Spleen (tissue), 11 donors: ENCODE data around the gene BNC2. TPM values are rescaled to one million over a fixed set of nuclear protein-coding genes. Genes with fewer than 3 reads are reported as not detected.

ENCODE experiments used
- DNase-seq: peaks from one replicate; pipeline ENCODE4 v3.0.0-alpha.2; 2020
- H3K27ac ChIP-seq, 8 donors: fragments of 200-600 bp; sonication (generic) in 7 of 8; 1 replicate in 4 of 8; 2 replicates in 4 of 8; pipeline versions ENCODE4 v1.5.0 to v1.8.0; 2016 to 2021; ENCODE audit warnings: inconsistent platforms in 4 of 8, mild to moderate bottlenecking in 4 of 8, moderate library complexity in 1 of 8
- H3K27me3 ChIP-seq, 7 donors: fragments of 200-600 bp; sonication (generic) in 6 of 7; replicated peaks in 1 of 7; 1 replicate in 4 of 7; 2 replicates in 3 of 7; pipeline versions ENCODE4 v1.5.0 to v1.8.0; 2016 to 2021; ENCODE audit warnings: inconsistent platforms in 3 of 7, mild to moderate bottlenecking in 1 of 7
- H3K36me3 ChIP-seq, 6 donors: fragments of 200-600 bp; sonication (generic) in 5 of 6; 1 replicate in 4 of 6; 2 replicates in 2 of 6; pipeline versions ENCODE4 v1.5.0 to v1.8.0; 2016 to 2021; ENCODE audit warnings: inconsistent platforms in 2 of 6
- H3K4me1 ChIP-seq, 6 donors: fragments of 200-600 bp; sonication (generic) in 5 of 6; 1 replicate in 3 of 6; 2 replicates in 3 of 6; pipeline versions ENCODE4 v1.5.0 to v1.8.0; 2016 to 2021; ENCODE audit warnings: inconsistent platforms in 3 of 6
- H3K4me3 ChIP-seq, 8 donors: fragments of 200-600 bp; sonication (generic) in 7 of 8; 1 replicate in 4 of 8; 2 replicates in 4 of 8; pipeline versions ENCODE4 v1.5.0 to v1.8.0; 2016 to 2021; ENCODE audit warnings: inconsistent platforms in 4 of 8, mild to moderate bottlenecking in 4 of 8, moderate library complexity in 2 of 8
- H3K9me3 ChIP-seq, 8 donors: fragments of 200-600 bp; sonication (generic) in 7 of 8; 1 replicate in 4 of 8; 2 replicates in 4 of 8; pipeline versions ENCODE4 v1.5.0 to v1.8.0; 2016 to 2021; ENCODE audit warnings: inconsistent platforms in 4 of 8
- POLR2A ChIP-seq, 3 donors: fragments of 450-650 bp; IDR thresholded peaks; one replicate each; pipeline ENCODE4 v1.5.1; 2017; ENCODE audit warnings: antibody characterized with exemption in 3 of 3, mild to moderate bottlenecking in 1 of 3
- POLR2AphosphoS5 ChIP-seq, 3 donors: sonication (generic); formaldehyde crosslinking; IDR thresholded peaks; one replicate each; pipeline ENCODE4 v1.5.1; 2017; ENCODE audit warnings: antibody characterized with exemption in 3 of 3
- WGBS, 5 donors: extraction: QIAGEN DNeasy Blood & Tissue Kit in 3 of 5; methylation state at CpG; one replicate each; pipeline versions ENCODE4 v1.1.5 to v1.1.7; 2013 to 2018; 5-methylcytosine and 5-hydroxymethylcytosine counted together
- intact Hi-C: fragments of 100-400 bp; cut with DNase I; formaldehyde crosslinking; loops from one replicate; pipeline ENCODE4 v1.15.0; 2023; ENCODE audit warnings: low total_unique reads
- polyA plus RNA-seq, 3 donors: library from polyadenylated mRNA; stranded (reverse); fragments of 200-250 nt; gene quantifications; one replicate each; pipeline ENCODE4 v1.2.1, GENCODE V29; 2013
- total RNA-seq, 7 donors: library from RNA; depleted of rRNA in 3 of 7; stranded (reverse); fragments of >200 nt in 3 of 7; fragmentation: NEBNext Ultra II Directional in 4 of 7; extraction: Animal tissue kit (Norgen Biotek cat#: 25700) in 4 of 7; gene quantifications; one replicate each; pipeline versions ENCODE4 v1.1.0 to v1.2.1, GENCODE V29; 2016 to 2021
- TF ChIP-seq, protein P1 (sequence below), 11 experiments: fragments of 200-600 bp in 7 of 11; fragments of 450-650 bp in 4 of 11; sonication (generic) in 4 of 11; IDR thresholded peaks in 8 of 11; conservative IDR thresholded peaks in 3 of 11; 1 replicate in 7 of 11; 2 replicates in 4 of 11; pipeline versions ENCODE4 v1.4.0 to v1.8.0; 2016 to 2021; ENCODE audit warnings: antibody characterized with exemption in 11 of 11, inconsistent platforms in 4 of 11, mild to moderate bottlenecking in 1 of 11
- donor health status: healthy with polysubstance abuse.
- donor health status: DM: no; HTN: no; CAD: no; lungs with moderate emphysema.
- donor health status: DM: no; HTN: no; CAD: no.
- donor health status: Bipolar disorder and iron deficiency.
- donor health status: healthy.
- donor health status: DM: no; HTN: no; CAD: no.
- donor health status: DM: yes; HTN: yes; CAD: no.

BNC2 gene
- total and polyA plus RNA-seq, 10 donors = 0.07 to 4.3 (median 1.3) TPM

DNA sequence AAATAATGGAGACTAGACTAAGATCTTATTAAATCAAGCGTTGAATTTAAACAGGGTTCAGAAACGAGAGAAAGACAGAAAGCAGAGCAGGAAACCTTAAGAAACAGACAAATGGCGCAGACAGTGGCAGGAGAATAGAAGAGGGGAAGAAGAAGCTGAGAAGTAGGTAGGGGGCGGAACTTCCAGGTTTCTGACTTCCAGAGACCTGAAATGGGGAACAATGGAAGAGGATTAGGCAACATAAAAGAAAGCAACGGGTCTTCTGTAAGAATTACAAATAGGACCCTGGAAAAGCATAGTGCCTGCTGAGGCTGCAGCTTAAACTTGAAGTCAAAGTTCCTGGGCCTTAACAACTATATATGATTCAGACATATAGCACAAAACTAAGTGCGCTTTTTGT lies 101.7 kb downstream of the BNC2 start:
- H3K27me3 ChIP-seq = no peaks in the 10 kb centered on the region
- H3K4me3 ChIP-seq = no peak overlapping the region
- DNase-seq = no peak
- H3K4me1 ChIP-seq = no peaks in the 10 kb centered on the region
- 75 to 85% (median 80%) methylated on average over 6 of the region's 6 CpGs for WGBS, 5 donors
- no peaks in the 10 kb centered on the region for H3K9me3 ChIP-seq
- TF ChIP-seq, protein P1, sequence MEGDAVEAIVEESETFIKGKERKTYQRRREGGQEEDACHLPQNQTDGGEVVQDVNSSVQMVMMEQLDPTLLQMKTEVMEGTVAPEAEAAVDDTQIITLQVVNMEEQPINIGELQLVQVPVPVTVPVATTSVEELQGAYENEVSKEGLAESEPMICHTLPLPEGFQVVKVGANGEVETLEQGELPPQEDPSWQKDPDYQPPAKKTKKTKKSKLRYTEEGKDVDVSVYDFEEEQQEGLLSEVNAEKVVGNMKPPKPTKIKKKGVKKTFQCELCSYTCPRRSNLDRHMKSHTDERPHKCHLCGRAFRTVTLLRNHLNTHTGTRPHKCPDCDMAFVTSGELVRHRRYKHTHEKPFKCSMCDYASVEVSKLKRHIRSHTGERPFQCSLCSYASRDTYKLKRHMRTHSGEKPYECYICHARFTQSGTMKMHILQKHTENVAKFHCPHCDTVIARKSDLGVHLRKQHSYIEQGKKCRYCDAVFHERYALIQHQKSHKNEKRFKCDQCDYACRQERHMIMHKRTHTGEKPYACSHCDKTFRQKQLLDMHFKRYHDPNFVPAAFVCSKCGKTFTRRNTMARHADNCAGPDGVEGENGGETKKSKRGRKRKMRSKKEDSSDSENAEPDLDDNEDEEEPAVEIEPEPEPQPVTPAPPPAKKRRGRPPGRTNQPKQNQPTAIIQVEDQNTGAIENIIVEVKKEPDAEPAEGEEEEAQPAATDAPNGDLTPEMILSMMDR (IDR thresholded peaks at IDR 0.05 in 8 of 11, conservative IDR thresholded peaks at IDR 0.05 in 3 of 11) = no peak
- TF ChIP-seq POLR2AphosphoS5 (IDR thresholded peaks at IDR 0.05) (no peak), POLR2A (IDR thresholded peaks at IDR 0.05) (no peak)
- intact Hi-C loops = loop anchor here (10.0 kb wide), 1 partner anchor 46 kb away; no protein-coding TSS in a partner anchor
- H3K27ac ChIP-seq = no peak overlapping the region
- no peaks in the 10 kb centered on the region for H3K36me3 ChIP-seq

- intact Hi-C loops = loop anchor here (10.0 kb wide), 1 partner anchor 47 kb away; no protein-coding TSS in a partner anchor
- H3K36me3 ChIP-seq = no peaks in the 10 kb centered on the region
- H3K4me3 ChIP-seq = no peak overlapping the region
- no peak for DNase-seq
- 86 to 98% (median 90%) methylated on average over 3 of the region's 3 CpGs for WGBS, 5 donors
- no peak overlapping the region for H3K27ac ChIP-seq
- no peaks in the 10 kb centered on the region for H3K27me3 ChIP-seq
- TF ChIP-seq, protein P1 (IDR thresholded peaks at IDR 0.05 in 8 of 11, conservative IDR thresholded peaks at IDR 0.05 in 3 of 11) = no peak
- no peak for TF ChIP-seq POLR2A (IDR thresholded peaks at IDR 0.05)
- no peaks in the 10 kb centered on the region for H3K9me3 ChIP-seq
- H3K4me1 ChIP-seq = no peaks in the 10 kb centered on the region
Observed at GRCh38 chr9:16767366-16767765, 103.1 kb downstream of the BNC2 start.

DNA sequence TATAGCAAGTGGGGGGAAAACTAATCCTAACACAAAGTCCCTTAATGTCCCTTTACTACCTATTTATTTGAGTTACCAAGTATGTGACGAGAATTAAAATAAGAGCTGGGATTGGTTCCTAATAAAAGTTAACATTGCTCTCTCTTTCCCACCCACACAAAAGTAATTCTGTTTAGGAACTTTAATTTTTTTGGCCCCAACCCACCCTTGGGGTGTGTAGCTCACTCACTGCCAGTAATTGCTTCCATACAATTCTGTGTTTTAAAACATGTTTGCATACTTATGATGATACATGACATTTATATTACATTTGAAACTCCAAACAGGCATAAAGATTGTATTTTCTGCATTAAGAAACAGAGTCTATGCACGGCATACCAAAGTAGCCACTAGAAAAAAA lies 106.5 kb downstream of the BNC2 start:
- H3K27me3 ChIP-seq = no peaks in the 10 kb centered on the region
- WGBS, 5 donors = 64 to 86% (median 81%) methylated on average over 2 of the region's 2 CpGs

GRCh38 chr9:16755467-16756160 lies 114.9 kb downstream of the BNC2 start:
- H3K27ac ChIP-seq = no peak overlapping the region
- WGBS, 5 donors = 87 to 91% (median 88%) methylated on average over 8 of the region's 8 CpGs
- no peak for DNase-seq
- no peaks in the 10 kb centered on the region for H3K36me3 ChIP-seq
- H3K27me3 ChIP-seq = no peaks in the 10 kb centered on the region
- no peaks in the 10 kb centered on the region for H3K4me1 ChIP-seq
- TF ChIP-seq POLR2AphosphoS5 (IDR thresholded peaks at IDR 0.05) (no peak), POLR2A (IDR thresholded peaks at IDR 0.05) (no peak)
- TF ChIP-seq, protein P1 (IDR thresholded peaks at IDR 0.05 in 8 of 11, conservative IDR thresholded peaks at IDR 0.05 in 3 of 11) = no peak
- intact Hi-C loops = no loop called here
- H3K4me3 ChIP-seq = no peak overlapping the region
- no peaks in the 10 kb centered on the region for H3K9me3 ChIP-seq

More for the DNA sequence above, 106.5 kb downstream of the BNC2 start:
- no peaks in the 10 kb centered on the region for H3K4me1 ChIP-seq
- no peak overlapping the region for H3K27ac ChIP-seq
- intact Hi-C loops = loop anchor here (10.0 kb wide), 1 partner anchor 51 kb away; no protein-coding TSS in a partner anchor
- H3K4me3 ChIP-seq = no peak overlapping the region
- DNase-seq = no peak
- no peaks in the 10 kb centered on the region for H3K36me3 ChIP-seq
- TF ChIP-seq, protein P1 (IDR thresholded peaks at IDR 0.05 in 8 of 11, conservative IDR thresholded peaks at IDR 0.05 in 3 of 11) = no peak
- TF ChIP-seq POLR2AphosphoS5 (IDR thresholded peaks at IDR 0.05) (no peak), POLR2A (IDR thresholded peaks at IDR 0.05) (no peak)
- no peaks in the 10 kb centered on the region for H3K9me3 ChIP-seq
